Measurements from ENCODE around the gene TP73.

TP73 gene

DNA sequence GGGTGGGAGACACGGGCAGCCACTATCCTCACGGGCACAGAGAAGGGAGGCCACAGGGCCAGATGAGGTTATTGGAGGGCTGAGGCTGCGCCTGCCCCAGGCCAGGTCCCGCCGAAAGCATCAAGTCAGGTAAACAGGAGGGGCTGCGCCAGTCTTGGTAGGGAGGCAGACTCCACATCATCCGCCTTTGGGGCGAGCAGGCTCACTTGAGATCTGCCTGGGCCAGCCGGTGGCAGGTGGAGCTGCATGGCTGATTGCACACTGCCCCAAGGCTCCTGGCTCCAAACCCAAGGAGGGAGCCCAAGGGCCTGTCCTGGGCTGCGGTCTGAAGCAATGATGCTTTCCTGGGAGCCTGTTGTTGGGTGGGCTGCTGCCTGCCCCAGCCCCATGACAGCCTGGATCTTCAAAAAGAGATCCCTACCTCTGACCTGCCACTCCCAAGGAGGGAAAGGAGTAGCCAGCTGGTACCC, 124.8 kb downstream of the TP73 start:
- FAIRE-seq: no peak
- DNase-seq (ENCODE audit: low spot score): no peak

DNA sequence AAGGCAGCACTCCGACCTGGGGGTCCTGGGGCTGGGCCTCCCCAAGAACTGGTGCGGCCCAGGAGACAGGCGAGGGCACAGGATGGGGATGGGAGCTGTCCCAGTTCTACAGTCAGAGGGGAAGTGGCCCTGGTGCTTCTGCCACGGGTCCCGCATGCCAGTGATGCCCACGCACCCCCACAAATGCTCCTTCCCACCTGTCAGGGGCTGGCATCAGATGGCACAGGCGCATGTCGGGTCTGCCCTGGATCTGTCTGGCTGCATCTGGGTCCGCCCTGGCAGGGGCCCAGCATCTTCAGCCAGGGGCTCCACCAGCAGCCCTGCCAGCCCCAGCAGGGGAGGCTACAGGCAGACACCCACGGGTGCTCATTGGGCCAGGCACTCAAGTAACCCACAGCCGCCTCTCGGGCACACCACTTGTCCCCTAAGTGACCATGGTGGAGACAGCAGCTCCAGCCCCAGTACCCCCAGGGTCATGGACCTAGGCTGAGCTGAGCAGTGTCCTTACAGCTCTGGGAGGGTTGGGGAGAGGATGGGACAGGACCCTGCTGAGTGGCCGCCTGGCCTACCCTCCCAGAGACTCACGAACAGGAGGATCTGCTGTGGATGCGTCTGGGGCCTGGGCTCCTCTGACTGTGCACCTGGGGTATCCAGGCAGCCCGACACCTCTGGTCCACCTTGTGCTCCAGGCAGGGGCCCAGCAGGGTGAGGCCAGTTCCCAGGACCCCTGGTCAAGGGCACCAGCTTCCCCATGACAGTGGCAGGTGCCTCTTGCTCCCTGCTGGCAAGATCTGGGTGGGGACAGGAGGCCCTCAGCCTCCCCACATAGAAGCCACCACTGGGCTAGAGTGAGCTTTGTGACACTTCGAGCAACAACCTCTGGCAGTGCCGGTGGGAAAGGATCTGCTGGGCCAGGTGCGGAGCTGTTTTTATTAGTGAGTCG, 125.6 kb downstream of the TP73 start:
- FAIRE-seq (no peak), DNase-seq (ENCODE audit: low spot score) (no peak)

DNA sequence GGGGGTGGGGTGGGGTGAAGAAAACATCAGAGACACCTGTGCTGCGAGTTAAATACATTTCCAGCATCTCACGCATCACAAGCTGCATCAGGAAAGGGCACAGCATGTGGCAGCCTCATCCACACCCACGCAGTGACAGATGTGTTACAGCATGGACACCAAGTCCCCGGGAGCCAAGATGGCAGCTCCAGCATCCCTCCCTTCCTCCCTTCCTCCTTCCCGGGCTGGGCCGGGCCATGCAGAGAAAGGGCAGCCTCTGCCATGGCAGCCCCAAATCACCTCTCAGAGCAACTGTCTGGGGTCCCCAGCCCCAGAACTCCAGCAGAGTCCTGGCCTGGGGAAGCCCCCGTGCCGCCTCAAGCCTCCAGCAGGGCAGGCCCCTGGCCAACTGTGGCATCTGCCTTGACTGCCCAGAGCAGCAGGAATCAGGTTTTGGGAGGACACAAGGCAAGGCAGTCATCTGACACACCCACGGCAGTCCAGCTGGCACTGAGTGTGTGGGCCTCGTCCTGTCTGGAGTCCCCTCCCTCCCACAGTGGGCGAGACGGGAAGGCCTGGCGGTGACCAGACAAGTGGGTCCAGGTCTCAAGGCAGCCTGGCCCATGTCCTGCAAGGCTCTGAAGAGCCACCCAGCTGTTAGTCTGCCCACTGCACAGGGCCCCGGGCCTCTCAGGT, 126.4 kb downstream of the TP73 start:
- no peak for DNase-seq (ENCODE audit: low spot score)
- no peak for FAIRE-seq

- no peak for FAIRE-seq
Observed at GRCh38 chr1:3779265-3779911, 127.1 kb downstream of the TP73 start.

GRCh38 chr1:3779912-3780416, 127.6 kb downstream of the TP73 start:
- no peak for FAIRE-seq

More at GRCh38 chr1:3779265-3779911, 127.1 kb downstream of the TP73 start:
- no peak for DNase-seq (ENCODE audit: low spot score)

DNA sequence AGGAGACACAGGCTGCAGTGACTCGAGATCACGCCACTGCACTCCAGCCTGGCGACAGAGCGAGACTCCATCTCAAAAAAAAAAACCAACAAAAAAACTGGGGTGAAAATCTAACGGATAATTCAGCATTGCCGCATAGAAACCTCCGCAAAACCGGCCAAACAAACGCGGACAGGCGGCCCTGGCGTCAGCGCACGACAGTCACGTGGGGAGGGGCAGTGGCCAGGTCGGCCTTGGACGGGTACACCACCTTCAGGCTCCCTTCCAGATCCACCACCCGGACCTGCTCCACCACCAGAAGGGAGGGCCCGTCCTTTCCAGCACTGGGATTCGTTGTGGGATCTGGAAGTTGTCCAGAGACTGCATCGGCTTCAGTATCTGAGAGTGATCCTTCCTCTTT, 128.6 kb downstream of the TP73 start:
- FAIRE-seq (no peak), DNase-seq (ENCODE audit: low spot score) (no peak)

More at GRCh38 chr1:3779912-3780416, 127.6 kb downstream of the TP73 start:
- DNase-seq (ENCODE audit: low spot score): no peak

DNA sequence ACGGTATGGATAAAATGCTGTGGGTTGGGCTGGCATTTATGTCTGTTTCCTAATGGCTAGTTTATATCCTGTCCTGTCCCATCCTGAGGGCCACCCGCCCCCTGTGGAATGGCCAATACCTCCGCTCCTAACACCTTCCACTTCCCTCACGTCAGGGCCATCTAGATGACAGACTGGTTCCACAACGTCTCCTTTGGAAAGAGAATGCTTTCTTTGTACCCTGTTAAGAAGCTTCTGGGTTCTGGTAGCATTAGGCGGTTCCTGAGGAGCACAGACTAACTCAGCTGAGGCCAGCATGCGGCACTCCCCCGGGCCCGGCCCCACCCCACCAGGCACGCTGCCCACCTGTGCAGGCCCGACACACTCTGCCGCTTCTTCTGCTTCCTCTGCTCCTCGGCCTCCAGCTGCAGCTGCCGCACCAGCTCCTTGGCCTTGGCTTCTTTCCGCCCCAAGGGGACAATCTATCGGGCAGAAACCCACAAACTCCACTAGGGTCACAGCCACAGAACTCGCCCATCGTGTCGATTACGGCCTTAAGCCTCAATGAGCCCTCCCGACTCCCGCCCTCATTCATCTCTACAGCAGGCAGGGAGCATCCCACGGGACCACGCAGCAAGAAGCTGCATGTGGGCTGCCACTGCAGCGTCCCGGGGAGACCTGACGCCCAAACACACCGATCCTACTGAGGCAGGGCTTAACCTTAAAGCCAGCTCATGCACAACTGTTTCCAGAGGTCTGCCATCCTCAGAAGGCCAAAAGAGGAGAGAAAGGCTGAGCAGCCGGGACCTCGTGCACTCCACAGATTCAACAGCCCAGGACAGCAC, 131.5 kb downstream of the TP73 start:
- no peak for DNase-seq (ENCODE audit: low spot score)
- FAIRE-seq: no peak

GRCh38 chr1:3785045-3785444, 132.7 kb downstream of the TP73 start:
- FAIRE-seq: no peak
- DNase-seq (ENCODE audit: low spot score): no peak

- FAIRE-seq (no peak), DNase-seq (ENCODE audit: low spot score) (no peak)
Observed at GRCh38 chr1:3785456-3786157, 133.3 kb downstream of the TP73 start.
